A549 (cell line): ENCODE data around the gene AGAP9. TPM values are rescaled to one million over a fixed set of nuclear protein-coding genes. Genes with fewer than 3 reads are reported as not detected.
A peak's percentile ranks its signal among the peaks of the same experiment; 100 is the strongest.

ENCODE experiments used
- ATAC-seq, 2 experiments: fragments of 200-7000 bp in 1 of 2; fragments of >200 bp in 1 of 2; cut with Nextera tagmentation in 1 of 2; cut with Tn5 transposase in 1 of 2; 3 replicates each; pipeline versions ENCODE4 v1.8.0 to v1.9.1; 2018 to 2020; ENCODE audit warnings: mild to moderate bottlenecking in 1 of 2, moderate library complexity in 1 of 2
- CTCF ChIA-PET: fragments of 300-600 bp; sonication (Branson Sonifier 250); formaldehyde crosslinking; extraction: SDS; loops from one replicate; lab custom pipeline; 2021; ENCODE audit warnings: antibody characterized with exemption, inconsistent platforms; lab: Yijun Ruan, JAX
- POLR2A ChIA-PET: fragments of 350-600 bp; formaldehyde crosslinking; extraction: SDS; loops from one replicate; lab custom pipeline; 2021; ENCODE audit warnings: antibody characterized with exemption, inconsistent platforms; lab: Yijun Ruan, JAX
- DNase-seq, 2 experiments: peaks; one replicate each; pipeline versions ENCODE4 v3.0.0 to v3.0.0-alpha.2; 2011 to 2016; ENCODE audit warnings: low read depth in 1 of 2, low spot score in 1 of 2
- FAIRE-seq: peaks from 2 replicates; lab custom pipeline; 2011; peaks lifted over from hg19 to GRCh38; lab: Jason Lieb, UNC
- H3K27ac ChIP-seq, 2 experiments: fragments of >200 bp; sonication (Bioruptor Twin); formaldehyde crosslinking; 3 replicates each; pipeline ENCODE4 v1.5.1; 2016 to 2017
- H3K4me1 ChIP-seq: fragments of >200 bp; sonication (Bioruptor Twin); formaldehyde crosslinking; 3 replicates; pipeline ENCODE4 v1.6.1; 2016
- H3K4me2 ChIP-seq: fragments of >200 bp; sonication (Bioruptor Twin); formaldehyde crosslinking; 3 replicates; pipeline ENCODE4 v1.6.1; 2016
- H3K4me3 ChIP-seq: fragments of >200 bp; sonication (Bioruptor Twin); formaldehyde crosslinking; 3 replicates; pipeline ENCODE4 v1.5.1; 2016
- H3K9me3 ChIP-seq: fragments of >200 bp; sonication (Bioruptor Twin); formaldehyde crosslinking; 3 replicates; pipeline ENCODE4 v1.6.1; 2016
- BHLHE40 ChIP-seq: IDR thresholded peaks from 2 replicates; pipeline ENCODE4 v1.6.1; 2012; ENCODE audit warnings: low read depth, low read length, inconsistent platforms
- CEBPB ChIP-seq, 2 experiments: fragments of >200 bp in 1 of 2; sonication (Bioruptor Twin) in 1 of 2; formaldehyde crosslinking in 1 of 2; IDR thresholded peaks; 2 replicates each; pipeline ENCODE4 v1.6.1; 2012 to 2016
- CHD4 ChIP-seq: fragments of 200-600 bp; sonication (generic); IDR thresholded peaks from 2 replicates; pipeline ENCODE4 v1.6.1; 2016; ENCODE audit warnings: antibody characterized with exemption, mild to moderate bottlenecking, borderline replicate concordance
- EHMT2 ChIP-seq: fragments of 200-600 bp; sonication (generic); IDR thresholded peaks from 2 replicates; pipeline ENCODE4 v1.6.1; 2016; ENCODE audit warnings: antibody characterized with exemption, low read depth, mild to moderate bottlenecking, moderate library complexity
- ELK1 ChIP-seq: fragments of 150-350 bp; IDR thresholded peaks from 2 replicates; pipeline ENCODE4 v1.6.1; 2014; ENCODE audit warnings: low read depth, mild to moderate bottlenecking, low read length
- FOSL2 ChIP-seq, 2 experiments: fragments of 450-650 bp in 1 of 2; fragments of >200 bp in 1 of 2; sonication (Bioruptor Twin) in 1 of 2; formaldehyde crosslinking; IDR thresholded peaks; 2 replicates each; pipeline versions ENCODE4 v1.5.0 to v1.6.1; 2016 to 2020; ENCODE audit warnings: mild to moderate bottlenecking in 1 of 2, moderate library complexity in 1 of 2
- FOXS1 ChIP-seq: fragments of 250-450 bp; sonication (Bioruptor Pico); IDR thresholded peaks from 2 replicates; pipeline ENCODE4 v1.5.0; 2020; ENCODE audit warnings: mild to moderate bottlenecking, moderate library complexity
- HEYL ChIP-seq: fragments of 250-450 bp; sonication (Bioruptor Pico); IDR thresholded peaks from 2 replicates; pipeline ENCODE4 v1.8.0; 2021; ENCODE audit warnings: mild to moderate bottlenecking, moderate library complexity
- HMGXB4 ChIP-seq: fragments of 250-450 bp; sonication (Bioruptor Pico); IDR thresholded peaks from 2 replicates; pipeline ENCODE4 v1.5.0; 2021; ENCODE audit warnings: mild to moderate bottlenecking, moderate library complexity, borderline replicate concordance
- HOXB5 ChIP-seq: fragments of 250-450 bp; sonication (Bioruptor Pico); IDR thresholded peaks from 2 replicates; pipeline ENCODE4 v1.5.0; 2020; ENCODE audit warnings: mild to moderate bottlenecking, moderate library complexity
- JUNB ChIP-seq: fragments of >200 bp; sonication (Bioruptor Twin); formaldehyde crosslinking; IDR thresholded peaks from 2 replicates; pipeline ENCODE4 v1.6.1; 2016
- KDM1A ChIP-seq: fragments of 200-600 bp; sonication (generic); IDR thresholded peaks from 2 replicates; pipeline ENCODE4 v1.6.1; 2016; ENCODE audit warnings: low read depth, mild to moderate bottlenecking
- MAFK ChIP-seq: fragments of 450-650 bp; IDR thresholded peaks from 2 replicates; pipeline ENCODE4 v1.6.1; 2014; ENCODE audit not compliant: partially characterized antibody
- MYC ChIP-seq: IDR thresholded peaks from 2 replicates; pipeline ENCODE4 v1.6.1; 2012; ENCODE audit warnings: mild to moderate bottlenecking, inconsistent platforms, low read length, improper control_type of control experiment, borderline replicate concordance
- POLR2AphosphoS2 ChIP-seq: conservative IDR thresholded peaks from 2 replicates; pipeline ENCODE4 v1.6.1; 2012; ENCODE audit warnings: low read length, improper control_type of control experiment, inconsistent platforms
- RARB ChIP-seq: fragments of 250-450 bp; sonication (Bioruptor Pico); IDR thresholded peaks from 2 replicates; pipeline ENCODE4 v1.8.0; 2021; ENCODE audit warnings: mild to moderate bottlenecking, moderate library complexity
- REST ChIP-seq: fragments of 200-600 bp; sonication (generic); IDR thresholded peaks from 2 replicates; pipeline ENCODE4 v1.6.1; 2016; ENCODE audit warnings: antibody characterized with exemption, mild to moderate bottlenecking, moderate library complexity
- RFX5 ChIP-seq: fragments of 450-650 bp; IDR thresholded peaks from 2 replicates; pipeline ENCODE4 v1.7.1; 2014; ENCODE audit warnings: antibody characterized with exemption, mild to moderate bottlenecking, moderate library complexity
- SMC3 ChIP-seq: fragments of >200 bp; sonication (Bioruptor Twin); formaldehyde crosslinking; IDR thresholded peaks from 3 replicates; pipeline ENCODE4 v1.6.1; 2018; ENCODE audit warnings: inconsistent platforms
- TFCP2L1 ChIP-seq: fragments of 250-450 bp; sonication (Bioruptor Pico); IDR thresholded peaks from 2 replicates; pipeline ENCODE4 v1.5.0; 2021; ENCODE audit warnings: mild to moderate bottlenecking
- TP53 ChIP-seq: fragments of 250-450 bp; sonication (Bioruptor Pico); IDR thresholded peaks from 2 replicates; pipeline ENCODE4 v1.5.0; 2021; ENCODE audit warnings: mild to moderate bottlenecking, moderate library complexity
- ZC3H11A ChIP-seq: fragments of 450-650 bp; IDR thresholded peaks from 2 replicates; pipeline ENCODE4 v1.6.1; 2014; ENCODE audit warnings: antibody characterized with exemption, mild to moderate bottlenecking
- ZSCAN20 ChIP-seq: fragments of 250-450 bp; sonication (Bioruptor Pico); IDR thresholded peaks from 2 replicates; pipeline ENCODE4 v1.8.0; 2022; ENCODE audit warnings: mild to moderate bottlenecking, moderate library complexity
- WGBS: methylation state at CpG from one replicate; pipeline ENCODE4 v1.1.6; 2017; ENCODE audit errors: missing lambda C conversion rate; 5-methylcytosine and 5-hydroxymethylcytosine counted together
- polyA plus RNA-seq, 4 experiments: library from polyadenylated mRNA; depleted of rRNA in 3 of 4; stranded (reverse); fragments of >200 nt; fragmentation: RNase III in 1 of 4; extraction: RNeasy Plus Mini Kit Qiagen cat#74134 plus additional on column Dnase treatment in 1 of 4; gene quantifications; 2 replicates in 3 of 4; 3 replicates in 1 of 4; pipeline ENCODE4 v1.2.3, GENCODE V29; 2011 to 2017
- TF ChIP-seq, protein P1 (sequence below): fragments of 250-450 bp; sonication (Bioruptor Pico); IDR thresholded peaks from 2 replicates; pipeline ENCODE4 v1.5.0; 2020; ENCODE audit warnings: low read depth, mild to moderate bottlenecking, moderate library complexity
- TF ChIP-seq, protein P2 (sequence below): IDR thresholded peaks from 2 replicates; pipeline ENCODE4 v1.6.1; 2012

AGAP9 gene
- polyA plus RNA-seq, 2 of the 4 experiments (the other 2 are of a cell fraction), result 5.1 to 14.3 TPM

DNA sequence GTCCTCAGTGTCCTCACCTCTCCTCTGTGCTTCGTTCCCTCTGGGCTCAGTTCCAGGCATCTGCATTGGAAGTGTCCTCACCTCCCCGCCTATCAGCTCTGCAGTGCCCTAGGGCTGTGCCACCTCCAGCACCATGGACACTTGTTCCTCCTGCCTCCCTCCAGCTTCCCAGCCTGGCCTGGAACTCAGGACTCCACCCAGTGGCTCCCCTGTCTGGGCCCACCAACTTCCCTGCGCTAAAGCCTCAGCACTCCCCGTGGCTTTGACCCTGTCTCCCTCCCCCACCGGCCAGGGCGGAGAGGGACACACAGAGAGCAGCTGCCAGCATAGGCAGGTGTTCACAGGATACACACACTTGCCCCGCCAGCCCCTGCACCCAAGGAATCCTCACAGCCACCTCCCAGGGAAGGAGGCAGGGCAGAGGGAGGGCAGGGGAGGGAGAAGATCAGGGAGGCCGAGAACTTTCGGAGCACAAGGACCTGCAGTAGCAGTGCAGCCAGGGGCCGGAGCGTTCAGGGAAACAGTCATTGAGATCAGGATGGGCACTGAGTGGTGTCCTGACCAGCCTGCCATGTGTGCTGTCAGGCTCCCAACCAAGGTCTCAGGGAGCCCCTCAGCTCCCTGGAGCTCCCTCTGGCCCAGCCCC is 70.8 kb downstream of the AGAP9 start:
- H3K4me3 ChIP-seq, result no peak overlapping the region
- no peak overlapping the region for H3K4me2 ChIP-seq
- H3K4me1 ChIP-seq, result no peaks in the 10 kb centered on the region; the same call in 2 of the 3 replicates
- H3K27ac ChIP-seq, result peak overlapping the region in 1 of 2 experiments; percentile 2; a peak in 1 of 6 replicates
- no peaks in the 10 kb centered on the region for H3K9me3 ChIP-seq
- no peak for FAIRE-seq
- POLR2A ChIA-PET, result no interaction called here
- TF ChIP-seq FOXS1 (CRISPR knock-in tag), result no peak
- TF ChIP-seq REST, result no peak
- no peak for TF ChIP-seq KDM1A
- TF ChIP-seq HMGXB4 (CRISPR knock-in tag), result no peak
- TF ChIP-seq, protein P1, sequence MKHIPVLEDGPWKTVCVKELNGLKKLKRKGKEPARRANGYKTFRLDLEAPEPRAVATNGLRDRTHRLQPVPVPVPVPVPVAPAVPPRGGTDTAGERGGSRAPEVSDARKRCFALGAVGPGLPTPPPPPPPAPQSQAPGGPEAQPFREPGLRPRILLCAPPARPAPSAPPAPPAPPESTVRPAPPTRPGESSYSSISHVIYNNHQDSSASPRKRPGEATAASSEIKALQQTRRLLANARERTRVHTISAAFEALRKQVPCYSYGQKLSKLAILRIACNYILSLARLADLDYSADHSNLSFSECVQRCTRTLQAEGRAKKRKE (CRISPR knock-in tag), result no peak
- TF ChIP-seq POLR2AphosphoS2, result no peak
- TF ChIP-seq ZSCAN20 (CRISPR knock-in tag), result no peak
- no peak for TF ChIP-seq ELK1
- TF ChIP-seq, protein P2, sequence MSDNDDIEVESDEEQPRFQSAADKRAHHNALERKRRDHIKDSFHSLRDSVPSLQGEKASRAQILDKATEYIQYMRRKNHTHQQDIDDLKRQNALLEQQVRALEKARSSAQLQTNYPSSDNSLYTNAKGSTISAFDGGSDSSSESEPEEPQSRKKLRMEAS, result no peak
- 0 out of 6 replicates have a peak, but pooled peaks of 1 of the 2 experiments have one; percentile 12 for ATAC-seq
- CTCF ChIA-PET, result interaction anchor here (1.1 to 1.7 kb wide), 2 partner anchors 11 to 111 kb away, joined by 3 to 4 read pairs; no protein-coding TSS in a partner anchor
- WGBS, result 85% methylated on average over 10 of the region's 11 CpGs
- no peak for DNase-seq

- ATAC-seq (no peak), DNase-seq (no peak), FAIRE-seq (no peak)
- POLR2A ChIA-PET, result no interaction called here
- Histone ChIP-seq H3K4me1 (no peaks in the 10 kb centered on the region), H3K27ac (peak overlapping the region in 1 of 2 experiments; percentile 5; a peak in 1 of 6 replicates), H3K9me3 (no peaks in the 10 kb centered on the region), H3K4me3 (no peak overlapping the region), H3K4me2 (no peak overlapping the region)
- CTCF ChIA-PET, result interaction anchor here (0.7 to 1.7 kb wide), 2 partner anchors 84 to 111 kb away, joined by 3 to 4 read pairs; no protein-coding TSS in a partner anchor
- 94% methylated on average over 5 of the region's 7 CpGs for WGBS
- no peak for TF ChIP-seq CHD4
- no peak for TF ChIP-seq MYC
- TF ChIP-seq RFX5, result no peak
- TF ChIP-seq HOXB5 (CRISPR knock-in tag), result no peak
- no peak for TF ChIP-seq BHLHE40
- no peak for TF ChIP-seq TFCP2L1
- no peak for TF ChIP-seq EHMT2
- TF ChIP-seq CEBPB (IDR thresholded peaks at IDR 0.05), result no peak
- TF ChIP-seq SMC3, result no peak
- no peak for TF ChIP-seq ELK1
- TF ChIP-seq KDM1A, result no peak
- no peak for TF ChIP-seq ZC3H11A
- TF ChIP-seq JUNB, result no peak
- TF ChIP-seq FOSL2 (IDR thresholded peaks at IDR 0.05), result no peak
- no peak for TF ChIP-seq FOSL2 (CRISPR knock-in tag; IDR thresholded peaks at IDR 0.05)
- no peak for TF ChIP-seq HEYL
- no peak for TF ChIP-seq RARB (CRISPR knock-in tag)
- no peak for TF ChIP-seq TP53
- no peak for TF ChIP-seq FOXS1 (CRISPR knock-in tag)
- TF ChIP-seq MAFK, result no peak
- TF ChIP-seq, all 56 proteins: peak for 0
These were observed 71.4 kb downstream of the AGAP9 start for GRCh38 chr10:47451998-47452494.
